GM21390 (cell line): ENCODE results near the gene PRKCA.

Experiments
- ATAC-seq: cut with Tn5 transposase; IDR thresholded peaks from one replicate; pipeline ENCODE4 v1.9.1; 2021; ENCODE audit not compliant: unreplicated experiment

PRKCA gene

DNA sequence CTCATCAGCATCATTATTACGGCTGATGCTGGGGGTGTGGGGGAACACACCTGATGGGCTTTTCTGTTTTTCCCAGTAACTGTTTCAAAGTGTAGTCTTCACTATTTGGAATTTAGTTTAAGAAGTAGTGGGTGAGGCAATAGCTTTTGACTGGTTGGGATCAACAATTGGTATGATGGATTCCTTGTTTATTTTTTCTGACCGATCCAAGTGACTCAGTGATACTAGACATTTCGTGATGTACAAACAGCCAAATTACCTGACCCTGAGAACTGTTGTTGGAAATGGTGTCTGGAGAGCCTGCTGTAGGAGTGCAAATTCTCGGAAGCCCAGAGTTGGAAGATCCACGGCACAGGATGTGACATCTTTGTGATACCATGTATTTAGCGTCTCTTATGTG is 204.2 kb downstream of the PRKCA start:
- no peak for ATAC-seq

DNA sequence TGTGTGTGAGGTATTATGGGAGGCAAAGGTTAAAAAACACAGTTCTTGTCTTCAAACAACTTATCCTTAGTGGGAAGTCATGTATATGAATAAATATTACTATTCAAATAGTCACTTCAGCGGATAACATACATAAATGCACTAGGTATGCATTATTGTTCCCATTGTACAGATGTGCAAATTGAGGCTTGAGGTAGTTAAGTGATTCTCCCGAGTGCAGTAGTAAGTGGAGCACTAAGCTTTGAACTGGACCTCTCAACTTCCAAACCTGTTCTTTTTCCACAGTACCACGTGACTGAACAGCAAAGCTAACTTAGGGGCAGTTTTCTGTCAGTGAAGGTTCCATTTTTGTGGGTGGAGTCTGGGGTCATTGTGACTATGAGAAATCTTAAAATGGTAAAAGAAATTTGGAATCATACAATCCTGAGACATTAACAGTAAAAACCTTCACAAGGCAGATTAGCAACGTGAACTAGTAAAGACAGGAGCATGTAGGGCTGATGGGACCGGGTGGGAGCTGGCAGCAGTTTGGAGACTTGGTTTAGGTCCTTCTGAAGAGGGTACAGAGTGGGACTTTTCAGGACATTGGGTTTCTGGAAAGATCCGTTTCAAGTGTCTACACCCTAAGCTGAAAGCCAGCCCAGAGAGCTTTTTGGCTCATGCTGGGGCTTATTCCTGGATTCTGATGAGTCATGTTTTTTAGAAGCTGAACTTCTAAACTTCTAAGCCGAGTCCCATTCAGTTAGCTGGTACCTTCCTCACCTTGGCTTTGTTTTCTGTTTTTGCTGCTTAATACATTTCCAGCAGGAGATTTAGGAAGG is 204.9 kb downstream of the PRKCA start:
- no peak for ATAC-seq

DNA sequence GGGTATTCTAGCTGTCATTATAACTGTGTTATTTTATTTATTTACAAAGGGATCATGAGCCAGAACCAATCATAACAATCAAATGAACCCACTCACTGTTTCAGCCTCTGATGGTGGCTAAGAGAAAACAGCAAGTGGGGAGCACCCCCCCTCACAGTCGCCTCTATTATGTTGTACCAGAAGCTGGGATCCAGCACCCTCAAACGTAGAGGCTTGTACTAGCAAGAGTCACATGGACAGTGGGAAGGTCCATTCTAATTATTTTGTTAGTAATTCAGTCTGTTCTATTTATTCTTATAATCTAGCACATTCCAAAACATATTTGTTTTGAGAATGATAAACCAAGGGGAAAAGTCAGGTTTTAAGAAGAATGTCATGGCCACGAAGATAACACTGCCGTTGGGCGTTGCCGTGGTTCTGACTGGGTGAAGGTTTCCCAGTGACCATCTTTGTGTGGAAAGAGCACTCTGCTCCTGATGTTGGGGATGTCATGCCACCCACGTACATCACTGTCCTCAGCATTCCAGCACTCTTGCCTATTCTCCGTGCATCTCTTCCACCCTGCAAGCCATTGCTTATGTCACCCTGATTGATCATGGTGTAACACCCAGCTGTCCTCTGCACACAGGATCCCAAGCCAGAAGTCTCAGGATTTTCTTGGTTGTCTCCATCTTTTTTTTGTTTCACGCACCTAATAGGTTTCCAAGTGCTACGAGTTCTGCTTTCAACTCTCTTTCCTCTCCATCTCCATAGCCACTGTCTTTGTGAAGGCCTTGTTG is 205.8 kb downstream of the PRKCA start:
- no peak for ATAC-seq

DNA sequence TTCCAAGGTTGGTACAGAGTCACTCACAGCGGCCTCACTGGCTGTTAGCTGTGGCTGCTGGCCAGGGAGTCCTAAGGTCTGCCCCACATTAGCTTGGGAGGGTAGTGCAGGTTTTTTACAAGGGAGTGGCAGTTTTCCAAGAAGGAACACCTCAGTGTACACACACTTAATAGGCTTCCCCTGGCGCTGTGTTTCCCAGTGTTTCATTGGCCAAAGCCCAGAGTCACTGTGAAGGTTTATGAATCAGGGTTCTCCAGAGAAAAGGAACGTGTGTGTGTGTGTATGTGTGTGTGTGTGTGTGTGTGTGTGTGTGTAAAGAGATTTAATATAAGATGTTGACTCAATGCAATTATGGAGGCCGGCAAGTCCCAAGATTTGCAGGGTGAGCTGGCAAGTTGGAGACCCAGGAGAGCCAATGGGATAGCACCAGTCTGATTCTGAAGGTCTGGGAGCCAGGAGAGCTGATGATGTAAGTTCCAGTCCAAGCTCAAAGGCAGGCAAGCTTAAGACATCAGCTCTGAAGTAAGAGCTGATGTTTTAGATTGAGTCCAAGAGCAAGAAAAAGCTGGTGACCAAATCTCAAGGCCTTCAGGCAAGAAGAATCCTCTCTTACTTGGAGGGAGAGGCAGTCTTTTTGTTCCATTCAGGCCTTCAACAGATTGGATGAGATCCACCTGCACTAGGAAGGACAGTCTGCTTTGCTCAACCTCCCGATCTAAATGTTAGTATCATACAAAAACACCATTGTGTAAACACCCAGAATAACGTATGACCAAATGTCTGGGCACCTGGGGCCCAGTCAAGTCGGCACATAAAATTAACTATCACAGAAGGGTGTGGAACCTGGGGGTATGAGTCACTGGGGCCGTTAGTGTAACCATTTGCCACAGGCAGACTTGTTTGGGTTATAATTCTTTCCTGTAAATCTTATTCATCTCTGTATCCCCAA is 206.8 kb downstream of the PRKCA start:
- ATAC-seq: no peak

DNA sequence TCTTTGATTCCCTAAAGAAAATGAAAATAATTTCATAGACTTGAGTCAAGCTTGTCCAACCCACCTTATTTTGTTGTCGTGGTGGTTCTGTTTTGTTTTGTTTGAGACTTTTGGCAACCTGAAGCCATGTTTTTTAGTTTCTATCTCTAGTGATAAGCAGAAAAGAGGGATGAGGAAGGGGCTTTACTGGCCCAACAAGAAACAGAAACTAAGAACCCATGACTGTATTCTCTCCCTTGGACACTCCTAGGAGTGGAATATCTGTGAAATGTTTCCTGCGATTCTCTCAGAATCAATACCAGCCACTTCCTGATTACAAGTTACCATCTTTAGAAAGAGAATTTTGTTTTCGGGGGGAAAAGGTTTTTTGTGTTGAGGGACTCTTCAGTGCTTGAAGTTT is 207.5 kb downstream of the PRKCA start:
- ATAC-seq: no peak

DNA sequence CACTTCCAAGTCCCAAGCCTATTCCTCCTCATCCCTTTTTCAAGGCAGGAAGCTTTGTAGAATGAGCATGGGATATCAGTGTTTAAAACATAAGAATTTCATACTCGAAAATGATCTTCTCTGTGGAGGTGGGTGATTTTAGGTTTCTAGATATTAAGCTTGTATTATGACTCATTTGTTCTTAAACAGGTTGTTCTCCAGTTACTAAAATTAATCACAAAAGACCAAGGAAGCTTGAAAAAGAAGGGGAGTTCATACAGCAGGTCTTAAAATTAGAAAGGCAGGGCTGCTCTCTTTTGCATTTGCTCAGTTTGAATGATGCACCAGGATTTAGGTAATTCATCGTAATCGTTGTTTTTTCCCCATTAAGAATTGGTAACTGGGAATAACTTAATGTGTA is 208.7 kb downstream of the PRKCA start:
- ATAC-seq: no peak

DNA sequence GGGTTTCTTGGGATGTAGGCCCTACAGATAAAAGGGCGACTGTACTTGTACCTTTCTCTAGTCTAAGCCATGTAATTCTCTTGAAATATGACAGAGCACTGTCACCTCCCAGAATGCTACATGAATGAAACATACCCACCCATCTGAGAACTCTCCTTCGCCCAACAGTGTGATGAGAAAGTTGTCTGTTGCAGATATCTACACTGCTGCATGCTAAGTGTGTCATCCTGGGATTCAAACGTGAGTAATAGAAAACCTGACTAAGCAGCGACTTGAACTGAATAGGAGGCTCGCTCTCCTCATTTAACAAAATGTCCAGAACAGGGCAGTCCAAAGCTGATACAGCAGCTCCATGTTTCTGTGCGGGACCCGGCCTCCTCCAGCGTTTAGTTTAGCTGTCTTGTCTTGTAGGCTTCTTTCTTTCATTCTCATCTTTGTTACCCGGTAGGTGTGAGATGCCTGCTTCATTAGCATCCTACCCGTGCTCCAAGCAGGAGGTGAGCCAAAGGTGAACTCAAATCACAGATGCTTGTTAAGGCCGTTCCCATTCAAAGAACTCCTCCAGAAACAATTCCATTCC is 211.9 kb downstream of the PRKCA start:
- ATAC-seq: no peak

DNA sequence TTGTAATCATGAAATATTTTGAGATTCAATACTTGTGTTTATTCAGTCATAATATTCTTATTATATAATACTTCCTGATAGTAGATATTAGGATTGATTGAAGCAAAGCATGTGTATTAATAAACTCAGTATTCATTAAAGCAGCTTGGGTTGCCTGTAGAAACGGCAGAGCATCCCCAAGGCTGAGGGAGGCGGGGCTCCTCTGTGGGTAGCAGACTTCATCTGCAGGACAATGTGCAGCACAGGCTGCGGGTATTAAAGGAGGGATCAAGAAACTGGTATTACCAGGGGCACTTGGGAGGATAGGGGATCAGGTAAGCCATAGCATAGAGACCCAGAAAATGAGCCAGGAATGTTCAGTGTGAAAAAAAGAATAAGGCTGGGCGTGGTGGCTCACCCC is 213.6 kb downstream of the PRKCA start:
- ATAC-seq: no peak

DNA sequence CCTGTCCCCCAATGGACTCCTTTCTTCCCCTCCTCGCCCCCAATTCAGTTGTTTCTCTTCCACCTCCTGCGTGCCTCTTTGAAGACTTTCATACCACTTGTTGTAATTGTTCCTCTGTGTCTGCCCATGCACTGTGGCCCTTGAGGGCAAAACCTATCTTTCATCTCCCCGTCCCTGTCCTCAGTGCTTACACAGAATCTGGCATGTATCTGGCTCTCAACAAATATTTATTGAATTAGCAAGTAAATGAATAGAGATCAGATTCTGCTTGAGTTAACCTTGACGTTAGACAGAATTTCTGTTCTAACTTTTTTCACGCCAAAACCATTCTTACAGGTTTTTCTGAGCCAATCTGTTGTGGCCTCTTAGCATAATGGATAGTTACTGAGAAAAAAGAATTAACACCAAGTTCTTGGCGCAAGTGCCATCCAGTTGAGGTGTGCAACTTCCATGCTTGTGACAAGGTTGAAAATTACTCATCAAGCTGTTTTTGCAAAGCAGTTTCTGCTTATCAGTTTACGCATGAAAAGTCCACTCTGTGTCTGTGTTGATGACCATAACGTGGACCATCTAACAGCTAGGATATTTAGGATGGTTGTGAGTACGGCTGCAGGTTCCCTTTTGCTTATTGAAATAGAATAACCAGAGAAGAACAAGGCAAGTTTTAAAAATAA is 215.1 kb downstream of the PRKCA start:
- no peak for ATAC-seq

DNA sequence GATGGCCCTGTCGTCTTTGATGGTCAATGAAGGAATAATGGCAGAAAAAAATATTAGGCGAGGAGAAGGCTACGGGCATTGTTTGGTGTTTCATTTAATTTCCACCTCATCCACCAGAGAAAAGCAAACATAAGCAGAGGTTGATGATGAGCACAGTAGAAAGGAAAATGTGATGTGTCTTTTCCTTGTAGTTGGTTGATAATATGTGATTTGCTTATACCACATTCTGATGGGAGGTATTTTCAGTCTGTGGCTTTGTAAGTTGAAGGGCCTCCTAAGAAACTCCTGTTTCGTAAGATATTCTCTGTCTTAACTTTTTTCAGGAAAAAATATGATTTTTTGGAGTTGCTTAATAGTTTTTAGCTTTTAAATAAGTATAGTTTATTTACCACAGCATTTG is 215.7 kb downstream of the PRKCA start:
- ATAC-seq: no peak

DNA sequence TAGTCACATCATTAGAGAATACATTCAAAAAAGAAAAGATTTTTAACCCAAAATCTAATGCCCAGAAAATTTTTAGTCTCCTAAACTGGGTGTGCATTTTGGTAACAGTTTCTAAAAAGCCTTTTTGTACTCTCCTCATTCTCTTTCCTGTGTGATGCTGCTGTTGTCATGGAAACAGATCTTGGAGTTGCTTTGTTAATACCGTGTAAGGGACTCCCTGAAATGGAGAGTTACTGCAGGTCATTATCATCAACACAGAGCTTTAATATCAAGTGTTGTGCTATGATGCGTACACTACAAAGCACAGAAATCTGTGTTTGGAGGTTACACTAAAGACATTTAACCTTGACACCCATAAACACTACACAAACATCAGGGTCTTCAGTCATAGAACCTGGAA is 216.3 kb downstream of the PRKCA start:
- ATAC-seq: no peak

DNA sequence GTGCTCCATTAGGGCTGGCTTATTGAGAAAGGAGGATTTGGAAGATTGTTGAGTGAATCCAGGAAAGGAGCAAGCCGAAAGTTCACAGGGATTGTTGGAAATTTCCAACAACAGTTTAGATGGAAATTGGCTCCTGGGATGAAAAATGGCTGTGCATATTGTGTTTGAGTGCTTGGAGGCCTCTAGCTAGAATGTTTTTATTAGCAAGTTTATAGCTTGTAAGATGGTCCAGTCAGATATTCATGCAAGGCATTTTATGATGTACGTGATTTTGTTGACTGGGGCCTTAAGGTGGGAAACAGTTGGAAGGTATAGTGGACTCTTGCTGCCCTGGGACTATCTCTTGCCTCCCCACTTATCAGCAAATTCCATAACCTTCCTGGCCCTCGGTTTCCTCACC is 216.7 kb downstream of the PRKCA start:
- ATAC-seq: no peak

DNA sequence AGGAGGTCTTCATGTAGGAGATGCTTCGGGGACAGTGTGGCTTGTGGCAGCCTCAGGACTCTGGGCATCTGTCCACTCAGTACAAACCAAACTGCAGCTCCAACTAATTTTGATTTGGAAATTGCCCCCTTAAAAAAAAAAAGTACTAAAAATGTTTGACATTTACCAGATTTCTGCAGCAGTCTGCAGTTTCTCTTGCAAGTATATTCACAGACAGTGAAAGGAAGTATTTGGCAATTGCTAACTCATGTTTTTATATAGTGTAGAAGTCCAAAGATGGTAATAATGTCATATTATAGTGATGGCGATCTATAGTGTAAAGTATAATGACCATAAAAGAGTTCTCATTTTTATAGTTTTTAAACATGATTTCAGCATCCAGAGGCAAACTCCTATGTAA is 218.6 kb downstream of the PRKCA start:
- ATAC-seq: no peak

DNA sequence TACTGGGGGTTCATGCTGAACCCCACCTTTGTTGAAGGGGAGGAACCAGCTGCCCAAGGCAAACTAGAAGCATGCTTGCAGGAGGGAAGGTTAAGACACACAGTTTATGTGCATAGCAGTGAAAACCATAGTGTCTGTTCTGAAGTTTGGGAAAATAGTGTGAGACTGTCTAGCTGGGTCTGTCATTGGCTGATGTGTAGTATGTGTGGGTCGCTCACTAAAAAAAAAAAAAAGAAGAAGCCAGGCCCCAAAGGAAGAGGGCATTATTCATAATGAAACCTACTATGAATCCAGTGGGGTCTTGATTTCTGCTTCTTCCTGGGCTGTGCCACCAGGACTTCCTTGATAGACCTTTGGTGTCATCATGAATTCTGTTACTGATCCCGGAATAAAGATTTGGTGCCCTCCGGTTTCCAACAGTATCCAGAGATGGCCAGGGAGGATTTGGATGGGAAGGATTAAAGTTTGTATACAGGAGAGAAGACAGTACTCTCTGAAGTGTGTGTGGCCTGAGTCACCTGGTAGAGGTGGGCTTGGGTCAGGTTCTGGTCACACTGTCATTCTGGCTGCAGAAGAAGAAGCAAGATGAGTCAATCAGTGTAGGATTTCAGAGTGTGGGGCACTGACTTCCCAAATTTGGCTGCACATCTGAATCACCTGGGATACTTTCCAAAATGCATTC is 220.3 kb downstream of the PRKCA start:
- no peak for ATAC-seq

DNA sequence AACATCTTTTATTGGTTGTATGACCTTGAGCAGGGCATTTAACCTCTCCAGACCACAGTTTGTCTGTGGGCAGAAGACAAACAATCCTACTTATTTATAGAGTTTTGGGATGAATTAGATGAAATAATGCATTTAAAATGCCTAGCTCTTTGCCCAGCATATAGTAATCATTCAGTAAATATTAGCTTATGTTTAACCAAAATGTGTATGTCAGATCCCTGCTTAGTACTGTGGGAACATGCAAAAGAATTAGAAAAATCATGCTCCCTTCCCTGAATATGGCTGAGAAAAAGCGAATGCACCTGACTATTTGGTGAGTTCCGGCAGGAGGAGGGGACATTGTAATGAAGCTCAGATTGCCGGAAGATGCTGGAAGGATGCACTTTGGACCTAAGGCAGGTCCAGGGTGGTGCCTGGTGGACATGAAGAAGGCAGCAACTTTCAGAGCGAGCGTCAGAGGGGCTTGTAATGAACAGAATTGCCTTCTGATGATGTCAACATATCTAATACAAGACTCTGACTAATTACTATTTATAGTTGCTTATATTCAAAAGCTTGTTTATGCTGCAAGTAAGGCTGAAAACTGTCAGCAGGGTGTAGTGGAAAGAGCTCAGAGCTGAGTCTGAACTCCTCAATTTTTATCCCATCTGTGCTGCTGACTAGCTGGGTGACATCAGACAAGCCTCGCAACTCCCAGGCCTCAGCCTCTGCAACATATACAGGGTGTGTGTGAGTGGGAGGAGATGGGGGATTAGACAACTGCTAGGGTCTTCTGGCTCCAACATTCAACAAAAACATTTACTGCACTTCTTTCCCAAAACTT is 221.2 kb downstream of the PRKCA start:
- no peak for ATAC-seq

DNA sequence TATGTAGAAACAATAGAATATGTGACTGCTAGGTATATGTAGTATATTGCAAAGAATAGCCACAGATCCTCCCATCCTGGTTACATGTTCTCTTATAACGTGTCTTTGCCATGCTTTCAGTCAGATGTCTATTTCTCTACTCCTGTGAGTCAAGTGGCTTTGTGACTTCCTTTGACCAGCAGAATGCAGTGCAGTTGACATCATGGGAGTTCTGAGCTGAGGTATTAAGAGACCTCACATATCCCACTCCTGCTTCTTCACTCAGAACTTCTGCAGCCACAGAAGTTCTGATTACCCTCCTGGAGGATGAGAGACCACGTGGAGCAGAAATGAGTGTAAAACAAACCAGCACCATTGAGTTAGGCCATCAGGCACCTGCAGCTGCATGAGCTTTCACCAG is 222.5 kb downstream of the PRKCA start:
- no peak for ATAC-seq

DNA sequence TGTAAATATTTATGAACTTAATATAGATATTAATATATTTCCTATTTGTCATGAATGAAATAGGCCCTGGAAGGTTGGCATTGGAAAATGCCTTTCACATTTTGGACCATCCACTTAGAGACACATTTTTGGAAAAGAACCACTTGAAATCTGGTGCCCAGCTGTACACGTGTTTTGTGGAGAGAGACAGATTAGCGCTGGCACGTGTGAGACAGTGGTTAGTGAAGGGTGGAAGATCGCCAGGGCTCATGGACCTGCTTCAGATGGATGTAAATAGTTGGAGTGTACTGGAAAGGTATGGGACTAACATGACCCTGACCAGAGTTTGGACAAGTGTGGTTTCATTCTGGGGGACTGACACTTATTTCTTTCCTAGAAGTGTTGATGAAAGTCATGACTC is 222.9 kb downstream of the PRKCA start:
- ATAC-seq: no peak

DNA sequence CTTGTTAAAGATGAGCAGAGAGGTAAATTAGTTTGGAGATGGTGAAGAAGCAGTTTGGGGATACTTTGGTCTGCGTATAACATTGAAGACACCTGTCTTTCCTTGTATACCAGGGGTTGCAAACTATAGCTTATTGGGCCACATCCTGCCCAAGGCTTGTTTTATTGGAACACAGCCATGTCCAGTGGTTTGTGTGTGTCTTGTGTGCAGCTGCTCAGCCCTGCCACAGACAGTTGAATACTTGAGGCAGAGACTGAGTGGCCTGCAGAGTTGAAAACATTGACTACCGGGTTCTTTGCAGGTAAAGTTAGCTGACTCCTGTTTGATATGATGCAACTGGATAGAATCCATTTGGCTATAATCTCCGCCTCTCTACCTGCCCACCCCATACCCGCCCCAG is 224.4 kb downstream of the PRKCA start:
- ATAC-seq: no peak

DNA sequence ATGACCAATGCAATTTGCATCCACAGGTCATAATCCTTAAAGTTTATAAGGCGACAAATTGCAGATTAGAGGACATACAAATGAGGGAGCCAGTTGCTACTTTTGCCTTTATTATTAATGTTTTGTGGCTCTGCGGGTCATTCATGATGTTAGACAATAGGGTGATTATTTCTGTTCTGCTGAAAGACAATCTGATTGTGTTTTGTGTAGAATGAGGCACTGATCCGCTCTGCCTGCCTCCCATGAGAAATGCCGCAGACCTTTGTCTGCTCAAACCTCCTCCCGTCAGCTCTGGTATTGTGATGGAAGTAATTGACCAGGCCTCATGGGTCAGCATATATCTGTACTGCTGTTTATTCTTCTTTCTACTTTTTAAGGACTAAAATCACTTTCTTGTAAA is 224.9 kb downstream of the PRKCA start:
- ATAC-seq: no peak
